K562 (cell line): ENCODE data around the gene RNU6-1. TPM values are rescaled to one million over a fixed set of nuclear protein-coding genes. Genes with fewer than 3 reads are reported as not detected.

Experiments used
- ASH1L ChIP-seq: fragments of 450-650 bp; IDR thresholded peaks from 2 replicates; pipeline ENCODE4 v1.6.1; 2018; ENCODE audit warnings: borderline replicate concordance, mild to moderate bottlenecking, low read depth; ENCODE audit not compliant: partially characterized antibody
- BMI1 ChIP-seq: fragments of 150-350 bp; IDR thresholded peaks from 2 replicates; pipeline ENCODE4 v1.6.1; 2014; ENCODE audit warnings: low read length
- CGGBP1 ChIP-seq: fragments of 250-450 bp; sonication (Bioruptor Pico); IDR thresholded peaks from 2 replicates; pipeline ENCODE4 v1.9.0; 2021; ENCODE audit warnings: mild to moderate bottlenecking
- CLOCK ChIP-seq: fragments of 250-450 bp; sonication (Bioruptor Pico); IDR thresholded peaks from 2 replicates; pipeline ENCODE4 v1.4.0; 2020; ENCODE audit warnings: mild to moderate bottlenecking, moderate library complexity, borderline replicate concordance
- CUX1 ChIP-seq: fragments of 200-800 bp; sonication (Bioruptor generic); IDR thresholded peaks from 2 replicates; pipeline ENCODE4 v1.6.1; 2016; ENCODE audit warnings: missing genetic modification characterization, missing compliant biosample characterization
- EP400 ChIP-seq: fragments of 450-650 bp; IDR thresholded peaks from 2 replicates; pipeline ENCODE4 v1.6.1; 2017; ENCODE audit warnings: antibody characterized with exemption, mild to moderate bottlenecking, moderate library complexity
- KHSRP ChIP-seq: fragments of 450-650 bp; IDR thresholded peaks from 2 replicates; pipeline ENCODE4 v1.6.1; 2017
- MAFF ChIP-seq: IDR thresholded peaks from 2 replicates; pipeline ENCODE4 v1.6.1; 2012; ENCODE audit warnings: low read length, improper control_type of control experiment
- MCM2 ChIP-seq: fragments of 450-650 bp; IDR thresholded peaks from 2 replicates; pipeline ENCODE4 v1.6.1; 2017; ENCODE audit warnings: low read depth, mild to moderate bottlenecking
- MTA1 ChIP-seq: fragments of 450-650 bp; IDR thresholded peaks from 2 replicates; pipeline ENCODE4 v1.6.1; 2017; ENCODE audit warnings: borderline replicate concordance
- NFE2 ChIP-seq: IDR thresholded peaks from 2 replicates; pipeline ENCODE4 v1.6.1; 2014; ENCODE audit warnings: antibody characterized with exemption, low read depth
- PKNOX1 ChIP-seq: fragments of 450-650 bp; IDR thresholded peaks from 2 replicates; pipeline ENCODE4 v1.6.1; 2016
- POU5F1 ChIP-seq: fragments of 150-350 bp; IDR thresholded peaks from 2 replicates; pipeline ENCODE4 v1.6.1; 2014; ENCODE audit warnings: borderline replicate concordance, low read length, low read depth, mild to moderate bottlenecking; ENCODE audit not compliant: partially characterized antibody
- PPARD ChIP-seq: fragments of 250-450 bp; sonication (Bioruptor Pico); IDR thresholded peaks from 2 replicates; pipeline ENCODE4 v1.8.0; 2022; ENCODE audit warnings: inconsistent platforms, mild to moderate bottlenecking, moderate library complexity
- SP1 ChIP-seq: sonication (generic); formaldehyde crosslinking; IDR thresholded peaks from 2 replicates; pipeline ENCODE4 v1.8.1; 2022; ENCODE audit warnings: mild to moderate bottlenecking, missing genetic modification reagents
- SRSF1 ChIP-seq: fragments of 200-400 bp; formaldehyde crosslinking; IDR thresholded peaks from 2 replicates; pipeline ENCODE4 v1.6.1; 2017; ENCODE audit warnings: mild to moderate bottlenecking, low read depth, low read length, moderate library complexity
- ZBTB7A ChIP-seq: IDR thresholded peaks from 2 replicates; pipeline ENCODE4 v1.6.1; 2011; ENCODE audit warnings: low read depth, mild to moderate bottlenecking, low read length, moderate library complexity, borderline replicate concordance; ENCODE audit not compliant: control insufficient read depth
- ZEB2 ChIP-seq: fragments of 450-650 bp; IDR thresholded peaks from 2 replicates; pipeline ENCODE4 v1.6.1; 2016
- ZNF124 ChIP-seq: sonication (generic); formaldehyde crosslinking; IDR thresholded peaks from 2 replicates; pipeline ENCODE4 v1.8.1; 2022; ENCODE audit warnings: missing genetic modification reagents
- polyA plus RNA-seq, 8 experiments: library from polyadenylated mRNA; depleted of rRNA in 4 of 8; stranded (reverse) in 5 of 8; unstranded in 3 of 8; fragments of >200 nt; fragmentation: Nextera tagmentation in 2 of 8; fragmentation: Illumina TruSeq in 1 of 8; extraction: Ambion mirVana in 2 of 8; extraction: Trizol in 1 of 8; gene quantifications; 2 replicates each; pipeline versions ENCODE4 v1.2.1 to v1.2.3, GENCODE V29; 2011 to 2014; ENCODE audit warnings: inconsistent platforms in 1 of 8, missing spikeins in 1 of 8
- total RNA-seq, 7 experiments: library from RNA; depleted of rRNA in 6 of 7; stranded (reverse); fragments of >200 nt in 6 of 7; fragmentation: Illumina TruSeq in 2 of 7; extraction: Trizol in 2 of 7; gene quantifications; 2 replicates each; pipeline versions ENCODE4 v1.2.1 to v1.2.3, GENCODE V29; 2011 to 2021; ENCODE audit warnings: low replicate concordance in 1 of 7

RNU6-1 gene
- total and polyA plus RNA-seq, 9 of the 15 experiments (the other 6 are each of a cell fraction or from before 2014, with no cell fraction given) = not detected

GRCh38 chr15:67839929-67840748 is at the start of gene RNU6-1 (continued):
- TF ChIP-seq MAFF (peak; percentile 40; the same call in 1 of the 2 replicates), SRSF1 (no peak), PKNOX1 (no peak), CUX1 (CRISPR knock-in tag) (no peak), ZEB2 (no peak), CGGBP1 (CRISPR knock-in tag) (0 out of 2 replicates have a peak, but pooled peaks have one; percentile 81), ZBTB7A (peak; percentile 22; the same call in 1 of the 2 replicates), SP1 (CRISPR knock-in tag) (no peak; the same call in none of the 2 replicates), CLOCK (CRISPR knock-in tag) (no peak), PPARD (CRISPR knock-in tag) (no peak), BMI1 (no peak), POU5F1 (no peak), MTA1 (peak; percentile 89), KHSRP (no peak), NFE2 (peak; percentile 78), EP400 (peak; percentile 89), ASH1L (no peak), ZNF124 (CRISPR knock-in tag) (no peak), MCM2 (no peak)
